Epidermal melanocyte (primary cell): ENCODE data around the gene TESMIN.
A peak's percentile ranks its signal among the peaks of the same experiment; 100 is the strongest.

Experiments
- DNase-seq: peaks from one replicate; pipeline ENCODE4 v3.0.0; 2011; ENCODE audit warnings: low spot score; ENCODE audit not compliant: insufficient read length

Gene TESMIN

DNA sequence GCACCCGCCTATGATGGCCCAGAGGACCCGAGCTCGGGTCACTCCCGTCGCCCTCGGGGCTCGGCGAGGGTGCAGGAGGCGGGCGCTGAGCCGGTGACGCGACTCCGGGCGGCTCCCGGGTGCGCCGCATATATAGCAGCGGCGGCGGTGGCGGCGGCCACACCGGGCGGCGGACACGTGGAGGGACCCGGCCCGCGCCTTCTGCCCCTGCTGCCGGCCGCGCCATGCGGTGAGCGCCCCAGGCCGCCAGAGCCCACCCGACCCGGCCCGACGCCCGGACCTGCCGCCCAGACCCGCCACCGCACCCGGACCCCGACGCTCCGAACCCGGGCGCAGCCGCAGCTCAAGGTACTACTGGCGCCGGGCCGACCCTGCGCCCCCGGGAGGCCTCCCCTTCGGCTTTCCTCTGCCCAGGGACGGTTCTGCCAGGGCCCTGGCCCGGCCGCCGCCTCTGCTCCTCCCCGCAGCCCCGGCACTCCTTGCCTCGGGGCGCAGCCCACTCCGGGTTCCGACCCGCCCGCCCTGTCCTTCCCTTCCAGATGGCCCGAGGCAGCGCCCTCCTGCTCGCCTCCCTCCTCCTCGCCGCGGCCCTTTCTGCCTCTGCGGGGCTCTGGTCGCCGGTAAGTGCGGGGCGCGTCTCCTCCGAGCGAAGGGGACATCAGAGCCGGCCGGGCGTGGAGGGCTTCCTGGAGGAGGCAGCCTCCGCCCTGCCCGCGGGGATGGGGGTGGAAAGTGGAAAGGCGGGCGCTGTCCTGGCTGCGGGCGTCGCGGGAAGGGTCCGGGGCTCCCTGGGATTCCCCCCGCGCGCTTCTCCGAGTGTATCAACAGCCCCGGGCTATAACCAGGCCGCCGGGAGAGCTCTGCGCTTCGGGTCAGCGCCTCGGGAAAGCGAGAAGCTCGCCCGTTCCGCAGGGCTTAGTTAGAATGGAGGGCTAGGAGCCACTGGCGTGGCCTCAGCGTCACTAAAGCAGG lies 66.6 kb downstream of the TESMIN start, which contains the start of gene GAL:
TSS of gene GAL (plus strand) at position 160 of the 972 bp plus-strand sequence. CDS start at position 540, 380 bp downstream.
- no peak for DNase-seq

DNA sequence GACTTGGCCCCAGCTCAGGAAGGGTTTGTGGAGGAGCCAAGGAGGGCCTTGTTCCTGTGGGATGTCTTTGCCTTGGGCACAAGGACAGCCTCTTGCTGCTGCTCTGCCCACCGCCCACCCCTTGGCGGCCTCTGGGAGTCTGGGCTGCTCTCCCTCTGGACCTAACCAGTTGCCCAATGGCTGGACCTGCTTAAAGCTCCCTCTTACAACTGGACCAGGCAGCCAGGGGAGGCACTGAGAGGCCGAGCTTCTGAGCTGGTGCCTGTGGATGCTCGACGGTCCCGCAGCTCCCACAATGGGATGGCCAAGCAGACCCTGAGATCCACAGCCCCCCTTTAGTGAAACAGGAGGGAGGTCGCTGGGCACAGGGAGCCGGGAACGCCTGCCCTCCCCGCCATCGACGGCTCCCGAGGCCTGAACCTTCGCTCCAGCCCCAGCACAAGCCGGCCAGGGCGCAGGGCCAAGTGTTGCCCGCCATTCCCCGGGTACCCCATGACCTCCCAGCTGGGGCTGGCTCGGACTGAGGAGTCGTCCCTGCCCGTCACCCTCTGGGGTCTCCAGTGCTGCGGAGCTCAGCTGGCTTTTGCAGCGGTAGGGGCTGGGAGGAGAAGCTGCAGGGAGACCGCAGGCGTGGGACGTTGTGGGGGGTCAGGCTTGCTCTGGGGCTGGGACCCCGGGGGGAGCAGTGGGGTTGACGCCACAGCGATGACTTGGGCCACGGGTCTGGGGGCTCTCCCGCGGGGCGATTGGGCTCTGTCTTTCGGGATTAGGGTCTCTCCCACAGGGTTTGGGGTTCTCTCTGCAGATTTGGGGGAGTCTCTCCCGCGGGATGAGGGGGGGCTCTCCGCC lies 67.6 kb downstream of the TESMIN start:
- DNase-seq = no peak

DNA sequence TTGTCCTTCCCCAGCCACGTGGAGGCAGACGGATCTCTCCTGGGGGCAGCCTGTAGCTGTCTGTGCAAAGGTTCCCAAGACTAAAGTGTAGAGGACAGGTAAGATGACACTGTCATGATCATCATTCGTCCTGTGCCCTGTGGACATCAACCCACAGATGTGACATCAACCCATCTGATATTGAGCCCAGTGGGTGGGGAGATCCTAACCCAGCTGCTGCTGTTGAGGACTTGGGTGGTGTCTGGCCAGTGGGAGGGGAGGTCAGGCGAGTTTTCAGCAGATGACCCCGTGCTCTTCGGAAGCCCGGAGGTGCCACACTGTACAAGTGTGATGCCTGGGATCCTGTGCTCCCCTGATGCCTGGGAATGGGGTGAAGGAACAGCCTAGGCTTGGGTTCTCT lies 68.2 kb downstream of the TESMIN start:
- DNase-seq = no peak

DNA sequence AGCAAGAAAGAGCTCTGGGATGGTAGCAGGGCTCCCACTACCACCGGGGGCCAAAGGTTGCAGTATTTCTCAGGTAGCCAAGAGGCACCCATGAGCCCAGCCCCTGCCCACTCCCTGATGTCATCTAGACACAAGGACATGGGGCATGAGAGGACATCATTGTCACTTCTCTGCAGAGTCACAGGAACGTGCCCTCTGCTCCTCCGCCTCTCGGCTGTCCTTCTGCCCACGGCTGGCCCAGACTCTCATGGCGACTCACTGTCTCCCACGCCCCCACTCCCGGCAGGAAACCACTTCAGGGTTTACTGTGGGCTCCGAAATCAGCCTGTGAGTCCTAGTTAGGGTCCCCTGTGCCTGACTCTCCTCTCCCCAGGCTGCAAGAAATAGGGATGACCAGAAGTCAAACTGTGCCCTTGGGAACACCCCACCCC lies 68.8 kb downstream of the TESMIN start:
- DNase-seq = no peak

DNA sequence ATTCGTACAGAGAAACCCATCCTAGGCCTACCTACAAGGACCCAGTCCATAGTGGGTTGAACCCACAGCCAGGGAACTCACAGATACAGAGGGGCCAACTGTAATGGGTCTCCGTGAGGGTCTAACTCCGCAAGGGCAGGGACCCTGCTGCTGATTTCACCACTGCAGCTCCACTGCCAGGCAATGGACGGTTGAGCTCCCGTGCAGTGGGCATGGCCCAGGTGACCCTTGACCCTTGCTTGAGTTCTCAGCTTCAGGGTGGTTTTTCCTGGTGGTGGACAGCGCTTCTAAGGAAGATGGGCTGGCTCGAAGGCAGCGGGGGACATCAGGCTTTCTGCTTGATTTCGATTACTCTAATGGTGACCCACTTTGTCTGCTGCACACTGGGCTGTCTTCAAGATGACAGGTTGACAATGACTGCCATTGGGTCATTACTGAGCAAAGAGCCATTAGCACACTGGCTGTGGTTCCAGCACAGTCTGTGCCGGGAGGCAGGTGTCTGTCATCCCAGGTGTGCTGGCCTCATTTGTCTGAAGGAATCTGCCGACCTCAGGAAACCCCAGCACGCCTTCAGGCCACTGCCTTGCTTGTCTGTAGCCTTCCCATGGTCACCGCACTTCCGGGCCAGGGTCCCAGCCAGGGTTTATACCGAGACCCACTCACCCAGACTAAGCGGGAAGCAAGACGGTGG lies 70.6 kb downstream of the TESMIN start:
- no peak for DNase-seq

DNA sequence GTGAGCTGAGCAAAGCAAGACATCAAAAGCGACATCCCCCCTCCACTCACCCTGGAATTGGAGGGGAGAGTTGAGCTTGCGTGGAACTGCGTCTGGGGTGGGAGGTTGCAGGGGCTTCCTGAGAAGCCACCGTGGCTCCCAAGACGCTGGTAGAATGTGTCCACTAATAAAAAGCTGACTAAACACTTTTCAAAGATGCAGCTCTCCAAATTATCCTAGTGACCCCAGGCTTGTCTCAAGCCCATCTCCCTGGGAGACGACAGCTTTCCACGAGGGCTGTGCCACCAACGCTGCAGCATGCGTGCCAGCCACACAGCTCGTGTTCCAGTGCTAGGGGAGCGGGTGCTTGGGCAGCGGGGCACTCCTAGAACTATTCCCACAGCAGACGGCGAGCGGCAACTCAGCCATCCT lies 73.3 kb downstream of the TESMIN start:
- no peak for DNase-seq

DNA sequence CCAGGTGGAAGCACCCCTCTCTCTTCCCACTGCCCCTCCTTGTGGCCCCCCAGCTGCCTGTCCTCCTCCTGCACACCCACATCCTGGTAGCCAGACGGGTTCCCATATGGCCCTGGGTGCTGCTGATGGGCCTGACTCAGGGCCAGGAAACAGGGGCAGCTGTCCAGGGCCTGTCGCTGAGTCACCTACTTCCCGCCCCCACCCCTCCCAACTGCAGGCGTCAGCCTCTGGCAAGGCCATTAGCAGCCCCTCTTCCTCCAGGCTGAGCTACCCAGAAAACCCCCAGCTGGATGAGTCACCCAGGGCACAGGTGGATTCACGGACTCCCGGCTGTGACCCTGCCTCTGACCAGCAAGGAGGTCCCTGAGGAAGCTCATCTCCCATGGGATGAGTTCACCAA lies 73.9 kb downstream of the TESMIN start:
- DNase-seq = peak; percentile 57

DNA sequence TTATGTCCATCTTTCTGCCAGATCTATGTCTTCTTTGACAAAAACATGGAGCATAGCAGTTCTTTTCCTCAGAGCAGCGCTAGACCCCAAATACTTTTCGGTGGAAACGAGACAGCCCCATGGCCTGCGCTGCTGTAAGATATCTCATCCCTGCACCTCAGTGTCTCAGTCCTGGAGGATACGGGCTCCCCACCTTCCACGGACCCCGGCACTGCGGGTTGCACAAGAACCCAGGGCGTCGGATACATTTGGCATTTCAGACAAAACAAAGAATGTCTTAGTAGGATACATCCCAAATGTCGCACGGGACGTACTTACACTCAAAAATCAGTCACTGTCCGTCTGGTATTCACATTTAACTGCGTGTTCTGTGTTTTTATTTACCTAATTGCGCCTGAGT lies 76.9 kb downstream of the TESMIN start:
- no peak for DNase-seq

DNA sequence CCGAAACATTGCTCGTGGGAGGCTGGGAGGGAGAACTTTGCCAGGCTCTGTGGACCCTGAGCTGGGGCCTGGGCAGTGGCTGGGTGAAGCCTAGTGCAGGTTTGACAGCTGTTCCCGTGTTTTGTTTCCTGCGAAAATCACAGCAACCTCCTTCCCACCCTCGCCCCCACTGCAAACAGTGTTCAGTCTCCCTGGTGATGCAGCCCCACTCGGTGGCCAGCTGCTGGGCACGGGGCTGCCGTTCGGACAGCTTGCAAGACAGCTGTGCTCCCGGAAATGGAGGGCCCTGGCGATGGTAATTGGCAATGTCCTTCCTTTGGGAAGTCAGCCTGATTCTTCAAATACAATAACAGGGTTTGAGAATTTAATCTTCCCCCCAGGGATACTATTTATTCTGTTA lies 77.3 kb downstream of the TESMIN start:
- no peak for DNase-seq

DNA sequence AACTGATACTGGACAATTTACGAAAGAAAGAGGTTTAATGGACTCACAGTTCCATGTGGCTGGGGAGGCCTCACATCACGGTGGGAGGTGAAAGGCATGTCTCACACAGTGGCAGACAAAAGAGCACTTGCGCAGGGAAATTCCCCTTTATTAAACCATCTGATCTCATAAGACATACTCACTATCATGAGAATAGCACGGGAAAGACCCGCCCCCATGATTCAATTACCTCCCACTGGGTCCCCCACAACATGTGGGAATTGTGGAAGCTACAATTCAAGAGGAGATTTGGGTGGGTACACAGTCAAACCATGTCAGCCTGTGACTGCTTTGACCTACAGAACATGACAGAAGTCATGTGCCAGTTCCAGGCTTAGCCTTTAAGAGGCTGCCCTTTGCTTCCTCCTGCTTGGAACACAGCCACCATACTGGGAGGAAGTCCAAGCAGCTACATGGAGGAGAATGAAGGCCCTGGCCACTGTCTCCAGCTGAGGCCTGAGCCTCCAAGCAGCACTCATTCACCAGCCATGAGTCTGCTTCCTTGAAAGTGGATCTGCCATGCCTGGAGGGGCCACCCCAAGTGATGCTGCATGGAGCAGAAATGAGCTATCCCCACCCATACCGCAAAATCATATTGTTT lies 77.9 kb downstream of the TESMIN start:
- no peak for DNase-seq

DNA sequence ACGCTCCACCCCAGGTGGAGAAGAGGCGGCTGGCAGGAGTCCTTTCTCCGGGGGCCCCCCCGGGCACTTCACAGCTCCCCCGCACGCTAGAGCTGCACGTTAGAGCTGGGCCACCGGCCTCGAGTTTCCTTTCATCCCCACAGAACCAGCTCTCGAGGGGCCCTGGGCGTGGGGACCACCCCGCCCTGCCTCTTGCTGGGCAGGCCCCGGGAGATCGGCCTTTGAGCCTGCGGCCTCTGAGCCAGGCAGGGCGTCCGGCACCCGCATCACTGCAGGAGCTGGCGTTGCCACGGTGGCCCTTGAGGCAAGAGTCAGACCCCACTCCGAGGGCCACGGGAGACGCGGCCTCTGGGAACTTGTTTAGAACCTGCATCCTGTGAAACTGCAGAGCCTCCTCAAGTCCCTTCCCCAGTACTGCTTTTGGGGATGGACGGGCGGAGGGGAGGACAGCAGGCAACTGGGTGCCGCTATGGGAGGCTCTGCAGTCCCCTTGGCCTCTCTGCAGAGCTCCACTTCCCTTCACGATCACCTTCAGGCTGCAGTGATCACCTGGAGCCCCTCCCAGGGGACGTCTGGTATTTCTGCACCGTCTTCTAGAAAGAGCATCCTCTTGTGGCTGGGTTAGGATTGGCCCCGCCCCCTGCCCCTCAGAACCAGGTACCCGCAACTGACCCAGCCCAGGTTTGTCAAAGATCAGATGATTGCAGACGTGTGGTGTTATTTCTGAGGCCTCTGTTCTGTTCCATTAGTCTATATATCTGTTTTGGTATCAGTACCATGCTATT lies 80.9 kb downstream of the TESMIN start:
- DNase-seq = no peak

DNA sequence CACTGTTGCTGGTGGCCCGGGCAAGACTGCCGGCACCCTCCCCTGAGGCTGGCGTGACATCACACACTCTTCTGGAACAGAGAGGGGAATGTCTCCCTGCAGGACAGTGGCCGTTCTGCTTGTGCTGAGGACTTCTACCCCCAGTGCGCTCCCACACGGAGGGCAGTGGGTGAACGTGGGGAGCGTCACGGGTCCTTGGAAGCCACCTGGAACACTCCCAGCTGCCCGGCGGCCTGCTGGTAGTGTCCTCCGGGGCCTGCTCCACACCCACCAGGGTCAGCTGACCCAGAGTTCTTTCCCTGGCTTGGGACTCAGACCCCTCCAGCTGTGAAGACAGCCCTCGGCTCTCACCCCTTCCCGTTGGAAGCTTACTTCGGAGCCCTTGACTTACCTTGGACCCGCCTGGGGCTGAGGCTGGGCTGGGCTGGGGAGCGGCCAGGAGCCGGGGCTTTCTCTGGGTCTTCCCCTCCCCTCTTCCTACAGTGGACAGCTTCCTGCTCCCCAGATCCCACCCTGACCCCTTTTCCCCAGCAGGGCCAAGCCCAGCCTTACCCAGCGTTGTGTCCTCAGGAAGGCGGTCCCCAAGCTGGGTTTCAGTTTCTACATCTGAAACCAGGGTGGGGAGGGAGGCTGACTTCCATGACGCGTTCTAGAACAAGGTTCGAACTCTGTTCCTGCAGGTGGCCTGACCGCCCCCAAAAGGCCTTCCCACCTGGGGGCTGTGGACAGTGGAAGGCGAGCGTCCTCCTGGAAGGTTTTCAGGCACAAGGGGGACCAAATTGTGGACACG lies 81.8 kb downstream of the TESMIN start:
- no peak for DNase-seq

DNA sequence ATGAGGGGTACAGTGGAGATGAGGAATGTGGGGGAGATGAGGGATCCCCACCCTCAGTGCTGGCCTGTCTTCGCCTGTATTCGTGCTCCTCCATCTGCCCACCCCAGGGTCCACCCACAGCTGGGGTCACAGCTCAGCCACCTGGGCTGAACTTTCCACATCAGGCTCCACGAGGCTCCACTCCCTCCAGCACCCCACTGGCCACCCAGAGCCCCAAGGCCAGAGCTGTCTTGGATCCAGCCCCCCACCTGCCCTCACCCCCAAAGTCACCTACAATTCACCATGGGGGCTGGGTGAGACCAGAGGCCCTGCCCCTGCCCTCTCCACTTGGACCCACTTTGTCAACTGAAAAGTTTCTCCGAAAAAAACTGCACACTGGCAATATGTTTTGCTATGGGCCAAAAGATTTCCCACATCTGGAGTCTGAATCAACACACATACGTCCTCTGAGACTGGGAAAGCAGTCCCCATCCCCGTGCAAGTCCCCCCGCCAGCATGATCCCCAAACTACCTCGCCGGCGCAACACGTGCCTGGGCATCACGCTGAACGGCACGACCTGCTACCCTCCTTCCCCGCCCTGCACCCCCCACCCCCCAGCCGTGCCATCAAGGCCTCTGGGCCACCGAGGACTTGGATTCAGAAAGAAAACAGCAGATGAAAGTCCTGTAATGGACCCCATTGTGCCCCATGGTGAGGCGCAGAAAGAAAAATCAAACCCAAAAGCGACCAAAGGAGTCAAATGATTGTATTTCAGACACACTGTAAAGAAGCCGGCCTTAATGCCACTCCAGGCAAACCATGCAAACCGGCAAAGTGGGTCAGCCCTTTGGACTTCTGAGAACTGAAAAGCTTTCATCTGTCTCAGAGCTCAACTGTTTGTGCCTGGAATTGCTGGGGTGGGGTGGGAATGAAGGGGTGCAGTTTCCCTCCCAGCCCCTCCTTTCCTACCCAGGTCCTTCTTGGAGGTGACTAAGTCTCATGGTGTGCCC lies 83.5 kb downstream of the TESMIN start:
- no peak for DNase-seq

DNA sequence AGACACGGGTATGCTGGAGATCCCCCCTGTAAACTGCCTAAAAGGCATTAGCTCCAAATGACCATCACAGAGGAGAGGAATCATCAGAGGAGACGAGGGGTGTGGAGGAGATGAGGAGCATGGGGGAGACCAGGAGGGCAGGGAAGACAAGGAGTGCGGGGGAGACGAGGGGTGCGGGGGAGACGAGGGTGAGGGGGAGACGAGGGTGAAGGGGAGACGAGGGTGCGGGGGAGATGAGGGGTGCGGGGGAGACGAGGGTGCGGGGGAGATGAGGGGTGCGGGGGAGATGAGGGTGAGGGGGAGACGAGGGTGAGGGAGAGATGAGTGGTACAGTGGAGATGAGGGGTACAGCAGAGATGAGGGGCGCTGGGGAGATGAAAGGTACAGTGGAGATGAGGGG lies 84.5 kb downstream of the TESMIN start:
- no peak for DNase-seq

DNA sequence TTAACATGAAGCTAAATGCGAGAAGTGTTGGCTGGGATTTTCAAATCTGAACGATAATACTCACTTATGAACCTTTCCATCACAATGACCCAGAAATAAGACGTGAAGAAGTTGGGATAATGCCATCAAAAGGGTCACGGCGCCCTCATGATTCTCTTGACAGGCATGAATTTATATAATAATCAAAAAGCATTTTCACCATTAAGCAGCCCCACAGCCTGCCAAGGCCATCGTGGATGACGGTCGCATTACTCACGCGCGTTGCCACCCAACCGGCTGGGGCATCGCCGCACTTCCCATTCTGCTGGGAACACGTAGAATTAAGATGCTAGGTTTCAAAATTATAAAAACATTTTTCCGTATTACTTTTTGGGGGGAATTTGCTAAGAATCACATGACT lies 85.9 kb downstream of the TESMIN start:
- no peak for DNase-seq

DNA sequence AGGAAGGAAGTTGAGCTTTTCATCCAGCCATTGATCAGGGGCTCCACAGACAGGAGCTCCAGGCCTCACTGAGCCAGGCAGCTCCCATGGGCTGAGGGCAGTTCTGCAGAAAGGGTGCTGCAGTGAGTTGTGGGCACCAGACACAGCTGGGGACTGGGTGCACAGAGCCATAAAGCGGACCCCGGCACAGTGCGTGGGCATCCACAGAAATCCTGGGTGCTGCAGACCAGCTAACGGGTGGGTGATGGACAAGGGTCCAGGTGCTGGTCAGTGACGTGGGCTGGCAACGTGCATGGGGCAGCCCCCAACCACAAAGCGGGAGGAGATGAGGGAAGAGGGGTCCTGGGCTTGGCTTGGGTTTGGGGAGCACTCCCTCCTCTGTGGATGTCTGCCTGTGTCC lies 86.4 kb downstream of the TESMIN start:
- no peak for DNase-seq

DNA sequence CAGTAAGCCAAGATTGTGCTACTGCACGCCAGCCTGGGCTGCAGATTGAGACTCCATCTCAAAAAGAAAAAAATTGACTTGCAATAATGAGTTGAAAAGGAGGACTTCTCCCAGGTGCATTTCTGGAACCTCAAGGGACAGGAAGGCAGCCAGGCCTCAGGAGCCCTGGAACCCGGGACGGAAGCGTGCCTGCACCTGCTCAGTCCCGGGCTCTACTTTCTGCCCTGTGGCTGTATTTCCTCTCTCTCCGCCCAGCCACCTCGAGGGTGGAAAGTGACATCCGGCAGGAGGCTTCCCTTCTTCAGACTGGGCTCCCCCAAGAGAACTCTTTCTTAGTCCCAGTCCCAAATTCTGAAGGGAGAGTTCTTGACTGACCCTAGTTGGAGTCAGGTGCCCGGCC lies 87.2 kb downstream of the TESMIN start:
- DNase-seq = no peak

DNA sequence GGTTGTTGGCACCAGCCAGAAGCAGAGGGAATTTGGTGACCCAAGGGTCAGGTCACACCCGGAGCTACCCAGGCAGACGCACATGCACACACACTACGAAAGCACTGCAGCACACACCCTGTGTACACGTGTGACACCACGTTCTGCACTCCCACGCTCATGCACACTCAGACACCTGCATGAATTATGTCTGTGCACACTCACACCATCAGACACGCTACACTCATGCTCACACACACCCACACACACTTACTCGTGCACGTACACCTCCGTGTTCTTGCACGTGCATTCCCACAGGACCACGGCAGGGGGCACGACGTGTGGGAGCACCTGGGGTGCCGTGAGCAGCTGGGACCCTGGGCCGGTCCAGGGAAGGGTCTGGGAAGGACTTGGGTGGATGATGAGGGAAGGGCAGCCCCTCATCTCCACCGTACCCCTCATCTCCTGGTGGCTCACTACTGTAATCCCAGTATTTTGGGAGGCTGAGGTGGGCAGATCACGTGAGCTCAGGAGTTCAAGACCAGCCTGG lies 87.8 kb downstream of the TESMIN start:
- DNase-seq = no peak
